ENCODE data around the gene SCN2A.

DNA sequence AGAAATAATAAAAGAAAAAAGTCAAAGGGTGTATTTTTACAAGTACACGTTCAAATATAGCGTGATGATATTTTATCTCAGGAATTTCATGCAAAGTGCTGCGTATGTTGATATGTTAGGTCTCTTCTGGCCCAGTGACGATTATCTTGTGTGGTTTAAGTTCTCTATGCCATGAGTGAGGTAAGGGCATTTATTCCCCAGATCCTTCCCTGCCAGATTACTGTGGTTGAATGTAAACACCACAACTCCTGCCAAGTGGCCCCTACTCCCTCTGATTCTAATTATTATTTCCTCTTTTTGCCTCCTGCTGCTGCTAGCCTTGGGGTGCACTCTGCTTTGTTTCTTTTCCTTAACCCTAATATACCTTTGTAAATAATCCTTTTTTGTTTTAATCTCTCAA is 12.2 kb downstream of the SCN2A start:
- TF ChIP-seq FOXK2 (IDR thresholded peaks at IDR 0.05) (no peak), CTBP1 (IDR thresholded peaks at IDR 0.05; ENCODE audit: borderline replicate concordance) (no peak), ELF4 (IDR thresholded peaks at IDR 0.05) (no peak), ZNF384 (IDR thresholded peaks at IDR 0.05) (no peak), FOXM1 (IDR thresholded peaks at IDR 0.05; ENCODE audit: borderline replicate concordance) (no peak), SP1 (IDR thresholded peaks at IDR 0.05) (no peak)
